Esophagus mucosa (tissue), 1 donor: ENCODE data around the gene CBX7. TPM values are rescaled to one million over a fixed set of nuclear protein-coding genes. Genes with fewer than 3 reads are reported as not detected.

Experiments used
- ATAC-seq: fragments of 200-7000 bp; cut with Tn5 transposase; one replicate; pipeline ENCODE4 v1.9.1; 2020
- total RNA-seq: library from RNA; stranded (reverse); gene quantifications from one replicate; pipeline ENCODE4 v1.2.4, GENCODE V29; 2023
- donor health status: DM: yes; HTN: yes; CAD: no.

The CBX7 gene
- total RNA-seq, 1 donor from 2014 or later, result 4.5 TPM

DNA sequence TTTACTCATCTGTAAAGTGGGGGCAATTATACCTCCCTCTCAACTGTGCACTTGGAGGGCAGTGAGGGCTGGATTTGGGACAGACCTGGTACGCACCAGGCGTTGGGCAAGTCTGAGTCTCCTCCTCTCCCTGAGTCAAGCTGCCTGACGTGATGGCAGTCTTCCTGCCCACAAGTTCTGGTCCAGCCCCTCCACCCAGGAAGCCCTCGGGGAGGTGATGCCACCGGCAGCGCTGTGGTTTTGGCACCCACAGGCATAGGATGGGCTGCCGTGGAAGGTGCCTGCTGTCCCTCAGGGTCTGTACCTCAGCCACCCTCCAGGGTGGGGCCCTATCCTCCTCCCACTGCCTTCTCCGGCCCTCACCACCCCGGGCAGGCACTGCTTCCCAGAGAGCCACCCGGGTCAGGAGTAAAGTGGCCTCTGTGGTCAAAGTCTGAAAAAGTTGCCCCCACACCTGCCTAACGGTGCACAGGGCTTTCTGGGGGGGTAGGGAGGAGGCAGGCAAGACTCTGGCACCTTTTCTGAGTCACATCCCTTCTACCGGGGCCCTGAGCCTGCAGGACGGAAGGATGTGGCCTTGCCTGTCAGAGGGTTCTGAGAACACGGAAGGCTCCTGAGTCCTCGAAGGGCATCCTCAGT lies 61.9 kb downstream of the CBX7 start:
- ATAC-seq, result peak; percentile 58

DNA sequence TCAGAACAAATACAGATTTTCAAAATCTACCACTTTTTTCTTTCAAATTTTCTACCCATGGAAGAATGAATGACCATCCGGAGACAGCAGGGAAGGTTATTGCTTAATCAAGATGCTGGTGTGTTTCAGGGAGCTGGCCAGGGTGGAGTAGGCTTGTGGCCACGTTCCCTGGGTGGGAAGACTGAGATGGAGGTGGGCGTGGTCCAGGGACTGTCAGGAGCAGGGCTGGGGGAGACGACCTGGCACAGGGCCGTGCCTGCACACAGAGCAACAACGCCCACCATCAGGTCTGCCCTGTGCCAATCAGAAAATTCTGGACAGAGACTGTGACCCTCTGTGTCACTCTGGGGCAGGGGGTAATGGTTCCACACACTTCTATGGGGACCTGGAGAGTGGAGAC lies 62.6 kb downstream of the CBX7 start:
- peak; percentile 15 for ATAC-seq

DNA sequence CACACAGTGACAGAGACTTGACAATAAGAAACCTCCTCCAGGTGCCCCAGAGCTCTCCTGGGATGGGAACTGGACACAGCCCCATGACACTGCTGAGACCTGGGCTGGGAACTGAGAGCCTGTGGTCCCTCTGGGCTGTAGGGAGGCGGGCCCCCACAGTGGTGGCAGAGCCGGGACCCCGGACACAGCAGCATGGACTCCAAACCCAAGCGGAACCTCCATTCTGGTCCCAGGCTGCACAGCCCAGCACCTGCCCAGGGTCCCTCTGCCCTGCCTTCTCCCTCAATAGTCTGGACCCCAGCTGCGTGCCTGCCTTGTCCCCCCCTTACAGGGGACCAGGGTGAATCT lies 63.8 kb downstream of the CBX7 start:
- ATAC-seq, result no peak

DNA sequence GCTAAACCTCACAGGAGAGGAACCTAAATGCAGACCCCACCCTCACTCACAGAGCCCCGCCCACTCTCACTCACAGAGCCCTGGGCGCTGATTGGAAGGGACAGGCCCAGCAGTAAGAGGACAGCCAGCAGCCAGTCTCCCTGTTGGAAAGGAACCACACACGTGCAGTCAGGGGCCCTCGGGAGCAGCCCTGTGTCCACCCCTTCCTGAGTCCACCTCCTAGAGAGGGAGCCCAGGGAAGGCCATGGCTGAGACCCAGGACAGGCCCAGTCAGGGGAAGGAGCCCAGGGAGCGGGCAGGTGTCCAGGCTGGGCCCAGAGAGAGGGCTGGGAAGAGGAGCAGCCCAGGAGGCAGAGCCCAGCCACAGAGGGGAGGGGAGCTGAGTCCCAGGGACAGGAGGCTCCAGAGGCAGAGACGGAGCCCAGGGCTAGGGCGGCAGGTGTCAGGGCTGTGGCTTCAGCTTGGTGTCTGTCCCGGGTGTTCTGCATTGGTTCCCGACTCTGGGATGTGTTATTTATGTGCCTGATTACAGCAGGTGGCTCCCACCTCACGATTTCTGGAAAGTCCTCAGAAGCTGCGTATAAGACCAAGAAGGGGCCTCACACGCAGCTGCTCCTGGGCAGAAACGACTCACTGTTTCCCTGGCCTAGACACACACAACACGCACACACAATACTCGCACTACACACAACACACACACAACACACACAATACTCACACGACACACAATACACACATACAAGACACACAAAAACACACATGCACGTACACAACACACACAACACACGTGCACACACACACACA lies 64.4 kb downstream of the CBX7 start:
- no peak for ATAC-seq

DNA sequence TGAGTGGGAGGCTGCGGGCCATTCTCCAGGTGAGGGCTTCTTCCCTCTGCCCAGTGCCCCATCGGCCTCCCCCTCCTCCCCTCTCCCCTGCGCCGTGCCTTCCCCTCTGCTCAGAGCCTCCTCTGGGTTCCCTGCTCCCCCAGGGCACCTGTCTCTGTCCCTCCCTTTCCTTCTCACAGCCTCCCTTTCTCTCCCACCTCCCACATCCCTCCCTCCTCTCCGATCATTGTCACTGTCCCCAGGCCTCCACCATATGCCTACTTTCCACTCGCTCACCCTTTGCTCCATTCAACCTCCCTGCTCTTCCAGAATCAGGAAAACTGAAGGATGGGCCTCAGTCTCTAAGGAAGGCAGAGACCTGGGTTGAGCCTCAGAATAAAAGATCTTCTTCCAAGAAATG lies 65.4 kb downstream of the CBX7 start:
- no peak for ATAC-seq

DNA sequence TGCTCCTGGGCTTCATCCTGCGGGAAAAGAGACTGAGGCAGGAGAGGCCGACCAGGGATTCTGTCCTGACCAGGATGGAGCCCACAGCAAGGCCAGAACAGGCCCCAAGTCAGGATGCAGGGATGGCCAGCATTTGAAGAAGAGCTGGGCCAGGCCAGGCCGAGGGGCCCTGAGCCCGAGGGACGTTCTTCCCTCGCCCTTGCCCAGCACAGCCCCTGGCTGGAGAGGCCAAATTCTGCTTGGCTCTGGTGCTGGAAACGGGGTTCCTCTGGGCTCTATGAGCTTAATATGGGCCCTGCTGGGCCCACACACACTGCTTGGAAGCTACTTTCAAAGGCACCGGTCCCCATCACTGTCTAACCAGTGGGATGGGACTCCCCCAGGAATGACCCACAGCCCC lies 67.8 kb downstream of the CBX7 start:
- no peak for ATAC-seq

DNA sequence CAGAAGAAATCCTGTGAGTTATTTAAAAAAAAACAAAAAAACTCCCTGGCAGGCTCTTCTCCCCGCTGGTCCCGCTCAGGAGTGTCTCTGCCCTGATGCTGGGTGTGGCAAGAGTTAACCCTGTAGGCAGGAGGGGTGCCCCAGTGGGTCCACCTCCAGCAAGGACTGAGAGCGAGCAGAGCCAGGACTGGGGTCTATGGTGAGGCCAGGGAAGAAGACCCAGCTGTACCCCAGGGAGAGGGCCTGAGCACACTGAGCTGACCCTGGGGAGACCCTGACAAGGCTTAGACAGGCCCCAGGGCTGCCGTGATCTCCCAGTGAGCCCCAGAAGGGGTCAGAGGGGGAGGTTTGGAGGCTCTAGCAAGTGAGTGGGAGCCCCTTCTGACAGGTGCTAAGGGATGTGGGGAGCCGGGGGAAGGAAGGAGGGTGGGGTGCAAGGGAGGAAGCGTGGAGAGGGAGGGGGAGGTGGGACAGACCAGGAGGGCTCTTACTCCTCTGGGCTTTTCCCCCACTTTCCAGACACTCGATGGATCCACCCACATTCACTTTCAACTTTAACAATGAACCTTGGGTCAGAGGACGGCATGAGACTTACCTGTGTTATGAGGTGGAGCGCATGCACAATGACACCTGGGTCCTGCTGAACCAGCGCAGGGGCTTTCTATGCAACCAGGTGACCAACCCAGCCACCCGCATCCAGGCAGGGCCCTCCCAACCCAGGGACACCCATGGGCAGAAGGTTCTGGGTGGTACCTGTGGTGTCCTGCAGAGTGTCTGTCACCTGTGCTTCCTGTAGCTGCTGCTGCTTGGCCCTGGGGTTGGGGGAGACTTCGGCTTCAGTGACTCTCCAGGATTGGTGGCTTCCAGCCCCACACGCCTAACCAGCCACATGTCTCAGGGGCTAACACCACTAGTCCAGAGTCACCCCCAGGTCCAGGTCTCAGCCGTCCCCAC lies 69.0 kb downstream of the CBX7 start:
- ATAC-seq, result no peak

DNA sequence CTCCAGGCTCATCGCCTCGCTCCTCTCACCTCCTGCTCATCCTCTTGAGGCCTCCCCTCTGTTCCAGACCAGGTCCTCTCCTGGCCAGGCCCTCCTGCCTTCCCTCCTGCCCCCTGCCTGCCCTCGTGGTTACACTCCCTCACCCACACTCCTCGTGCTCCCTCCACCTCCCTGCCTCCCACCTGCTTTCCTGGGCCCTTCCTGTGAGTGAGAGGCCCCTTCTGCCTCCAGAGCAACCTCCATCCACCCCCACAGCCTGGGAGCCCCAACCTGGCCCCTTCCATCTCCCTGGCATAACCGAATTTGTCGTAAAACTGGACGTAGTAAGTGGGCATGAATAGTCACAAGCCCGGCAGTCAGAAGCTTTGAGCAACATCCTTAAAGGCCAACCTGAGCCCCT lies 70.9 kb downstream of the CBX7 start:
- no peak for ATAC-seq

DNA sequence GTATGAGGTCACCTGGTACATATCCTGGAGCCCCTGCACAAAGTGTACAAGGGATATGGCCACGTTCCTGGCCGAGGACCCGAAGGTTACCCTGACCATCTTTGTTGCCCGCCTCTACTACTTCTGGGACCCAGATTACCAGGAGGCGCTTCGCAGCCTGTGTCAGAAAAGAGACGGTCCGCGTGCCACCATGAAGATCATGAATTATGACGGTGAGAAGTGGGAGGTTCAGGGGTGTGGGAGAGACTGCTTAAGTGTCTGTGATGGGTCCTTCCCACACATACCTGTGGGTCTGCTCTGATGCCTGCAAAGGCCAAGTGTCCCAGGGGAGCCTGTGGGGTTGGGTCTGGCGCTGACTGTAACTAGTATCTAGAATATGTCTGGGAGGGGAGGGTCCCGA lies 71.5 kb downstream of the CBX7 start:
- ATAC-seq, result no peak

Other genes with a start within 250 kb of the CBX7 start
- 5.3 TPM for gene APOBEC3A, start 195.1 kb downstream of the CBX7 start, total RNA-seq
- gene APOBEC3B, start 170.3 kb downstream of the CBX7 start, total RNA-seq, result 5.0 TPM
- gene APOBEC3C, start 138.4 kb downstream of the CBX7 start, total RNA-seq, result 29.8 TPM
- gene APOBEC3D, start 131.6 kb downstream of the CBX7 start, total RNA-seq, result 0.40 TPM
- gene APOBEC3F, start 111.8 kb downstream of the CBX7 start, total RNA-seq, result 3.1 TPM
- gene APOBEC3G, start 75.4 kb downstream of the CBX7 start, total RNA-seq, result 3.9 TPM
- gene APOBEC3H, start 55.4 kb downstream of the CBX7 start, total RNA-seq, result not detected
- gene PDGFB, start 92.3 kb upstream of the CBX7 start, total RNA-seq, result 0.96 TPM
- 1,774 TPM for gene RPL3, start 166.9 kb upstream of the CBX7 start, total RNA-seq
- gene SYNGR1, start 197.3 kb upstream of the CBX7 start, total RNA-seq, result 23.0 TPM
- gene TAB1, start 247.1 kb upstream of the CBX7 start, total RNA-seq, result 10.9 TPM